Hypothalamus (tissue), 51 donors: ENCODE results near the gene ARHGEF6.
"Not testable (repeated sequence)": the region's sequence is repeated elsewhere in the genome, so short reads cannot be mapped to it uniquely, and the experiment has no call there.

ENCODE experiments used
- DNase-seq, 51 donors: peaks; one replicate each; lab custom pipeline; 2025; lab: John Stamatoyannopoulos, UW

ARHGEF6 gene

GRCh38 chrX:136789856-136790255, 9.1 kb upstream of the ARHGEF6 start:
- no peak for DNase-seq

- DNase-seq: no peak
Observed at GRCh38 chrX:136784231-136784630, 3.5 kb upstream of the ARHGEF6 start.

DNA sequence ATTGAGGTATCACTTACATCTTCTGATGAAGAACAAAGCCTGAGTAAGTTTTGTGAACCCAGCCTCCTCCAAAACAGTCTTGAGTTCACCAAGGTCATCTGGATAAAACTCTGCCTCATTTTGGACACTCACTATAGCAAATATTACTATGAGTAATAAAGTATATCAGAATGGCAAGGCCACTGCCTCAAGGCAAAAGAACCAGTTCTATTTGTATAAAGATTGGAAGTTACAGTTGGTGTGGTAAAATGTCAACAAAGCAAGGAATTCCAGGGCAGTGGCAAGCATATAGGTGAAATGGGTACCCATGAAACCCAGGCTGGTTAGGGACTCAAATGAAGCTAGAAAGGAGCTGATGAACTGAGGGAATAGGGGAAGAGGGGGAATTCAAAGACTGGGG, 2.4 kb upstream of the ARHGEF6 start:
- no peak for DNase-seq

DNA sequence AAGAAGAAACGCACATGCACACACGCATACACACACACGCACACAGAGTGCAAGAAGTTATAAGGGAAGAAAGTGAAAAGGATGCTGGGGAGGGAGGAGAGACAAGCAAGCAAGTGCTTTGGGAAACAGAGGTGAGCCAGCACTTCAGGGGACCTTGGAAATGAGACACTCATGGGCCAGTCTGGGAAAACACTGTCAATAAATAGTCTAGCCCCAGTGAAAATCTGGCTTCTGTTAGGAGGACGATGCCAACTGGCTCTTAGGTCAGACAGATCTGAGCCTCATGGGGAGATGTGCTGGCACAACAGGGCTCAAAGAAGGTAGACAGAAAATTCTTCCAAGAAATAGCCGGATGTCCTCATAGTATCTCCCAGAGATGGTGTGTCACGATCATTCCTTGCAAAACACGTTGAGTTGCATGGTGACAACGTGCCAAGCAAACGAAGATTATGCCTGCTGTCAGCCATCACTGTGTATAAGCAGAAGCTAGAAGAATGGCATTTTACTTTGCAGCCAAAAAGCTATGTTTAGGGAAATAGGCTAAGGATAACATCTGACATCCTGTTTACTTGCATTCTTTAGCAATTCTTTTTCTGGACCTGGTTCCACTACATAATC, 557 bp upstream of the ARHGEF6 start:
- DNase-seq: no peak

DNA sequence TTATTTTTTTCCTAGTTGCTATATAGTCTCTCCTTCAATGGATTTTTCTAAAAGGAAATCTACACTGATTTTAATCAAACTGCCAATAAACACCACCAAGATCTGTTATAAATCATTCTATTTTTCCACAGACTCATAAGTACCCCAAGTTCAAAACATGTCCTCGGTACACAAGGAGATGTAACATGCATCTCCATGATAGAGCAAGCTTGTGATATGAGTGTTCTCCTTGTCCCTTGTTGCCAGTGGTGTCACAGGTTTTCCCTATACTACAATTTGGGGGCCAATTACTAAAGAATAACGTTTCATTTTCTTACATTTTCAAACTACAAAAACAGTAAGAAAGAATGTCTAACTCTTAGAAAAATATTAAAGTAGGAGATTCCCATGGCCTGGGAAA, 491 bp downstream of the ARHGEF6 start:
- DNase-seq: no peak

DNA sequence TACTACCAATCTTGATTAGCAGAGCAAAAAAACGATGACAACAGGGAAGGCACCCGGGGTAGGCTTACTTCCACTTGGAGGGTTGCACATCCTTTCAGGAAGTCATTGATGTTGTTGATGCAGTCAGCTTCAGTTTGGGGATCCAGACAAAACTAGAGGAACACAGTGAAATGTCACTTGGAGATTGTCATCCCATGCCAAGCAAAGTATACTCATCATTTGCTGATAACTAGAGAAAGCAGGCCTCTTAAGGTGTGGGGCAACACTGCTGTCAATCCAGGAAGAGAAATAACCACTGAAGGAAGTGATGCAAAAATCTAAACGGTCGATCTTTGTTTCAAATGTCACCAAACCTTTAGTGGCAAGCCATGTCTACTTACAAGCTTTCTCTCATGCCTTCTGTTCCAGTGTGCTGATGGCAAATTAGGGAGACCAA, 1.4 kb downstream of the ARHGEF6 start:
- DNase-seq: no peak

DNA sequence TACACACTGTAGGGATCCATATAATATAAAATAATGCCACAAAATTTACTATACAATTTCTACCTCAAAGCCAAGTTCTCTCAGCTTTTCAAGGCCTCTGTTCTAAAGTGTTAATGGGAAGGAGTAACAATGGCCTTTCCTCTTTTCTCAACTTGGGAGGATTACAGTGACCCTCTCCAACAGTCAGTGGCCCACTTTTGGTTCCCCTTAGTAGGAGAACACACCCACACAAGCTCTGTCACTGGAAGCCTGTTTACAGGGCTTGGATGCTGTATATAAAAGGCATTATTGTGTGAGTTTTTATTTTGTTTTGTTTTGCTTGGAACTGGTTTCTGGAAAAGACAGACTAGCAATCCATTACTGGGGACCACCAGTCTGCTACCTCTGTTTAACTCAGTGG, 1.8 kb downstream of the ARHGEF6 start:
- no peak for DNase-seq

GRCh38 chrX:136778020-136778419, 2.7 kb downstream of the ARHGEF6 start:
- DNase-seq: no peak

GRCh38 chrX:136773648-136774047, 7.1 kb downstream of the ARHGEF6 start:
- DNase-seq: no peak

- DNase-seq: not testable (repeated sequence)
Observed at GRCh38 chrX:136771869-136772268, 8.9 kb downstream of the ARHGEF6 start.

DNA sequence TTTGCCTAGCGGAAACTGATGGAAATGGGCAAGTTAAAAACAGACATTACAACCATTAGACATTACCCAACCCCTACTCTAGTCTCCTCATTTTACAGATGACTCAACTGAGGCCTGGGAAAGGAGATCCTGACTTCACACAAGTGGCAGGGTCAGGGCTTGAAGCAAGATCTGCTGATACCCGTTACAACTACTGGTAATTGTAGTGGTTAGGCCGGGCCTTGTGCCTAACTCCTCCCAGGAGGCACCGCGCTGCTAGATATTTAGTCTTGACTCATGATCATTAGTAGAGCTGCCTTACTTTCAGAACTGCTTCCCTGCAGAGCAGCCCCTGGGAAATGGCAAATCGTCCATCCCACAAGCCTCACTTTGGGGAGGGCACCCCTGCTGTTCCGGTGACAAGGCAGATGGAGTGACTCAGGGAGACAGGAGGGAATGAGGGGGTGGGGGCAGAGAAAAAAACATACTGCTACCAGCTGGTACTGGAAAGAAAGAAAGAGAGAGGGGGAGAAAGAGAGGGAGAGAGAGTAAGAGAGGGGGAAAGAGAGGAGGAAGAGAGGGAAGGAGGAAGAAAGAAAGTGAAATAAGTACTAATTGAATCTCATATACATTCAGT, 12.2 kb downstream of the ARHGEF6 start:
- DNase-seq: peak in 4 of 51 donors; percentile 4 to 21 (median 6)

- peak in 46 of 51 donors; percentile 5 to 56 (median 35) for DNase-seq
Observed at GRCh38 chrX:136767104-136767941, 13.4 kb downstream of the ARHGEF6 start.

DNA sequence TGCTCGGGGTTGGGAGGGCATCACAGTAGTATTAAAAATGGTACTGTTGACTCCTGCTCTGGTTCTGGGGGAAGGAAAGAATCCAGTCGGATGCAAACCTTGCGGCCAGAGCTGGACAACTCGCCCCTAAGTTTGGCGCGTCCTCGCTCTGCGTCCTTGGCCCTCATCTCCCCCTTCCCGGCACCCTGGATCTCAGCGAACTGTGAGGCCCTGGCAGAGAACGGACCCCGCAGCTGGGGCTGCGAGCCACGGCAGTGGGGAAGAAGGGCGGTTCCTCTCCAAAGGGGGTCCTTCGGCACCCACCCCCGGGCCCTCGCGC, 14.0 kb downstream of the ARHGEF6 start:
- DNase-seq: peak in 1 of 51 donors; percentile 45

GRCh38 chrX:136765821-136766356, 14.8 kb downstream of the ARHGEF6 start:
- DNase-seq: peak in 1 of 51 donors; percentile 2

DNA sequence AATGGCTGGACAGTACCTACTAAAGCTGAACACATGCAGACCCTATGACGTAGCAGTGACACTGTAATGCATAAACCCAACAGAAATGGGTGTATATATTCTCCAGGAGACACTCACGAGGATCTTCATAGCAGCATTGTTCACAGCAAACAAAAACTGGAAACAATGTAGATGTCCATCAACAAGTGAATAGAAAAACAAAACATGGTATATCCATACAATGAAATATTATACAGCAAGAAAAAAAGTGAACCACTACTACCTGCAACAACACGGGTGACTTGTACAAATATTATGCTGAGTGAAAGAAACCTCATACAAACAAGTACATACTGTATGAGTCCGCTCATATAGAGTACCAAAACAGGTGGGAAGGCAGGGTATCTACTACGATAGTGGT, 16.5 kb downstream of the ARHGEF6 start:
- no peak for DNase-seq

DNA sequence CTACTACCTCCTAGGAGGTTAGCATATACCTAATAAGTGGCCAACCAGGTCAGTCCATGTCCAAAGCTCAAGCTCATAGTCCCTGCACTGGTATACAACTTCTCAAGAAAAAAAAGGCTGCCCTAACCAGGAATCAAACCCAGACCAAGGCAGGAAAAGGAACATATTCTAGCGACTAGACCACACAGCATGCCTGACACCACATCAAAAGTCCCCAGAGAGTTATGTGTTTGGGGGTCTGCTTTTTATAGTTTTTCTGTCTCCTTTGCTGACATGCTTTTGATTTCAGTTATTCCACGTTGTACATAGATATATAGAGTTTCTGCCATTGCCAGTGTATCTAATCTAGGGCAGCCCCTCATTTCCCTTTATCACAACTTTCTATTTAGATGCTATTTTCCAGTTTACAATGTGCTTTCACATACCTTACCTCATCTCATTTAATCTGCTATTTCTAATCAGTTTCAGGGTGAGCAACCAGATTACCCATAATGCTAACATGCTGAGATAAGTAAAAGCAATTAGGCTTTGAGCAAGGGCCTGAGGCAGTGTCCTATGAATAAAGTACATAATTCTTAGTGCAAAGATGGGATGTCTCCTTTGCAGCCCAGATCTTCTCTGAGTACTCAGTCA, 17.8 kb downstream of the ARHGEF6 start:
- no peak for DNase-seq

- no peak for DNase-seq
Observed at GRCh38 chrX:136761421-136761820, 19.3 kb downstream of the ARHGEF6 start.

DNA sequence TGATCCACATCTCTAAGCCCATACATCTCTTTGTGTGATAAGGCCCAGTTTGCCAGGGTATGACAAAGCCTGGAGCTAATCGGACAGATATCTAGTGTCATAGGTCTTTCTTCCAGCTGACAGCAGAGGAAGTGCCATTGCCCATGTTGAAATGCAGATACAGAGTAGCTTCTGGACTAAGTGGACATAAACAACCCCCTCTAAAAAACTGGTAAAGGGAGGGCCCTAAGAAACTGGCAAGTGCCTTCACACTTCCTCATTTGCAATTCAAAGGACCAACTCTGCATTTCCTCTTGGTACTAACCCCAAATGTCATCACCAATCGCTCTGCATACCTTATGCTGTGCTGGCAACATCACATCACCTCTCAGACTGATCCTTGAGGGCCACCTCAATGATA, 20.8 kb downstream of the ARHGEF6 start:
- DNase-seq: no peak

DNA sequence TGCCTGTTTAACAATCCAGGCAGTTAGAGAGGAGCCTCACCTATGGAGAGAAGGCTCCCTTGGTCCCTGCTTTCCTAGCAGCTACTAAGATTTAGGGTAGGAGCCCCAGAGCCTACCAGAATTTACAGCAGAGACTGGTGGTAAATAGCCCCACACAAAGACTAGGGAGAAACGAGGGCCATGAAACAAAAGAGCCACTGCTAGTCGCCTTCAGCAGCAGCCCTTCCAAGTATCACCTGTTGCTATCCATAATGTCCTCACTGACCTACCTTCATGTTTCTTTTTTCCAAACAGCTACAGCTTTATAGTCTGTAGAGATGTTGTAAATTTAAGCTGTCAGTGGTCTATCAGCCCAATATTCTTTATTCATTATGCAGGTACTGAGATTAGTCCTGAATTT, 25.3 kb downstream of the ARHGEF6 start:
- no peak for DNase-seq

DNA sequence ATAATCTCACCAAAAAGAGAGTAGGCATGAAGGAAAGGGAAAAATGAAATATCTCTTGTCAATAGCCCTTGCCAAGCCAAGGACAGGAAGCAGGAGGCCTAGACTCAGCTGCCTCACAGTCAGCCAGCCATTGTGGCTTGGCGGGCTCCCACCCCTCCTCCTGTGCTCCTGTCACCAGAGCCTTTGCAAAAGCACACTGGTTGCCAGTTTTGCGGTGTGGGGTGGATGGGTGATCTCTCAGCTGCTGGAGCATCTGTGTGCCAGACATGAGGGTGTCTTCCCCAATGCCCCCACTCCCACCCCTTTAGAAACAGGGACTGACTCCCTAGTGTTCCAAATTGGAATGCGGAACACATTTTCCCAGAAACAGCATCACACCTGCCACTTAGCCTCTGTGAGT, 26.1 kb downstream of the ARHGEF6 start:
- peak in 21 of 51 donors; percentile 1 to 50 (median 10) for DNase-seq

GRCh38 chrX:136752796-136753195, 27.9 kb downstream of the ARHGEF6 start:
- DNase-seq: no peak
